GM21737 (cell line): Measurements from ENCODE around the gene PLPPR3.

Experiments
- ATAC-seq: cut with Tn5 transposase; IDR thresholded peaks from one replicate; pipeline ENCODE4 v1.9.1; 2021; ENCODE audit warnings: mild to moderate bottlenecking, moderate library complexity; ENCODE audit not compliant: unreplicated experiment

The PLPPR3 gene

GRCh38 chr19:778910-779653, 42.7 kb downstream of the PLPPR3 start:
- ATAC-seq, result no peak

DNA sequence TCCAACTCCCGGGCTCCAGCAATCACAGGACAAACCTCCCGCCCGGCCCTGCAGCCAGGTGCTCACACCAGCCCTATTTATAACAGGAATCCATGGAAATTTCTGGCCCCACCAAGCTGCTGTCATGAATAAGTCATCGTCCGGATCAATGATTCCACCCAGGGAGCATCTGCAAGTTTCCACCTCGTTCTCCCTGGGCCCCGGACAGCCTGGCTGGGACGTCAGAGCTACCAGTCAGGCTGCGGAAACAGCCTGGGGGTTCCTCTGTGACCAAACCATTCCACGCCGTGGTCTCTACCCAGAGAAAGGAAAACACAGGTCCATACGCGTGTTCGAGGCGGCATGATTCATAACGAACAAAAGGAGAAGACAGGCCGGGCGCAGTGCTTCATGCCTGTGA, 45.2 kb downstream of the PLPPR3 start:
- ATAC-seq, result no peak

- ATAC-seq, result no peak
Observed at GRCh38 chr19:772730-773436, 48.9 kb downstream of the PLPPR3 start.

GRCh38 chr19:772063-772462, 49.7 kb downstream of the PLPPR3 start:
- no peak for ATAC-seq

- no peak for ATAC-seq
Observed at GRCh38 chr19:771332-771785, 50.4 kb downstream of the PLPPR3 start.

DNA sequence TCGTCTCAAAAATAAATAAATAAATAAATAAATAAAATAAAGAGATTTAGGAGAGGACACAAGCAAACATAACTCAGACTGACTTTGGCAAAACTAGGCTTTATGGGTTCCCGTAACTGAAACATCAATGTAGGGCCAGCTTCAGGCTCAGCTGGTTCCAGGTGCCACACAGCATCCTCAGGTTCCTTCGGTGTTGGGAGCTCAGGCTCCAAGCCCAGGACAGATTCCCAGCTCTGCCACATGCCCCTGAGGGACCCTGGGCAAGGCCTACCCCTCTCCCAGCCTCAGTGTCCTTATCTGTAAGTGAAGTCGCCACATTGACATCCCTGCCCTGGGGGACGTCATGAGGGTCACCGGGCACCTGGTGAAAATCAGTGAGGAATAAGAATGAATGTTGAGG, 52.1 kb downstream of the PLPPR3 start:
- ATAC-seq, result no peak

DNA sequence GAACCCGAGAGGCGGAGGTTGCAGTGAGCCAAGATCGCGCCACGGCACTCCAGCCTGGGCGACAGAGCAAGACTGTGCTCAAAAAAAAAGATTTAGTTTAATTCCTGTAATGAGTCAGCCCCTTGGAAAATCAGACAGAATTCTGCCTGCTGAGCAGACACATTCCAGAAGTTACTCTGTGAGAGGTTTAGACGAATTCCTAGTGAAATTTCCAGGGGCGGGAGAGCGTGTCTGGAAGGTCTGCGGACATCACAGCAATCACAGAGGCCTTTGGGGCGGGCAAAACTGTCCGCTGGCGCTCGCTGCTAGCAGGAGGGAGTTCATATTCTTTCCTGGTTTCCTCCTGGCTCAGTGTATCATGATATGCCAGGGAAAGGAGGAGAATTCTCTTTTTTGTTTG, 53.3 kb downstream of the PLPPR3 start:
- no peak for ATAC-seq

DNA sequence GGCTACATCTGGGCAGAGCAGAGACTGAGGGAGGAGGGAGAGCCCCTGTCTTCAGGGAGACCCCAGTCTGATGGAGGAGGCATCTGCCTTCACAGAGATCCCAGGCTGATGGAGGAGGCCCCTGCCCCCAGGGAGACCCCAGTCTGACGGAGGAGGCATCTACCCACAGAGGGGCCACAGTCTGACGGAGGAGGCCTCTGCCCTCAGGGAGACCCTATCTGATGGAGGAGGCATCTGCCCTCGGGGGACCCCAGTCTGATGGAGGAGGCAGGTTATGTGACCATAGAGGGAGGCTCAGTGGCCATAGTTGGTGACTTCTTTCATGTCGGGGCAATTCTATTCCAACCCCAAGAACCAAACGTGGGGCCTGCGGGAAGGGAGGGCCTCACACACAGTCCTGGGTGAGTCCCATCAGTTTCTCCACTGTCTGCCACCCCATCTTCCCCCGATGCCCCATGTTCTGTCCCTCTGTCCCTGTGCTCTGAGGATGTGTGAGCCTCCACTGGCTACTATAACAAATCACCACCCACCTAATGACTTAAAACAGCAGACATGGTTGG, 56.5 kb downstream of the PLPPR3 start:
- ATAC-seq, result no peak

GRCh38 chr19:764301-764700, 57.5 kb downstream of the PLPPR3 start:
- no peak for ATAC-seq

GRCh38 chr19:763869-764268, 57.9 kb downstream of the PLPPR3 start:
- ATAC-seq, result no peak

DNA sequence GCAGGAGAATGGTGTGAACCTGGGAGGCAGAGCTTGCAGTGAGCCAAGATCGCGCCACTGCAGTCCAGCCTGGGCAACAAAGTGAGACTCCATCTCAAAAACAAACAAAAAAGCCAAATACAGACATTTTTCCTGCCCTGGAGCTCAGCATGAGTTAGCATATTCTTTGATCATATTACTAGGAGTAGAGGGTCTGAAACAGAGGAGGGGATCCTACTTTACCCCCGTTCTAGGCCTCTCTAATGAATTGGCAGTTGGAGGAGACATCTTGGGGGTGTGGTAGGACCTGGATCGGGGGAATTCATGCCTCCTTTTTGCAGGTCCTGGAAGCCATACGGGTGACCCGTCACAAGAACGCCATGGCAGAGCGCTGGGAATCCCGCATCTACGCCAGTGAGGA, 58.6 kb downstream of the PLPPR3 start:
- ATAC-seq, result no peak
